H1 (cell line): Measurements from ENCODE around the gene NT5DC3. TPM values are rescaled to one million over a fixed set of nuclear protein-coding genes. Genes with fewer than 3 reads are reported as not detected.

ENCODE experiments used
- CTCF ChIA-PET: fragments of 300-600 bp; sonication (Branson Sonifier 250); formaldehyde crosslinking; loops from one replicate; lab custom pipeline; 2021; ENCODE audit not compliant: partially characterized antibody; lab: Charles Lee
- POLR2A ChIA-PET: fragments of 300-600 bp; sonication (Branson Sonifier 250); formaldehyde crosslinking; loops from one replicate; lab custom pipeline; 2021; ENCODE audit warnings: inconsistent platforms; ENCODE audit not compliant: partially characterized antibody; lab: Charles Lee
- DNase-seq, 2 experiments: peaks; one replicate each; pipeline versions ENCODE4 v3.0.0 to v3.0.0-alpha.2; 2010 to 2022; ENCODE audit warnings: low spot score in 2 of 2, low read depth in 1 of 2, mixed read lengths in 1 of 2
- FAIRE-seq: peaks from 2 replicates; lab custom pipeline; 2011; peaks lifted over from hg19 to GRCh38; lab: Jason Lieb, UNC
- H2AFZ ChIP-seq: 2 replicates; pipeline ENCODE4 v1.8.1; 2012; ENCODE audit warnings: low read length, inconsistent platforms
- H2AK5ac ChIP-seq: 2 replicates; pipeline ENCODE4 v1.6.1; 2013; ENCODE audit warnings: low read depth, low read length
- H2BK120ac ChIP-seq: replicated peaks from 2 replicates; pipeline ENCODE3; 2013; ENCODE audit warnings: low read depth, low read length, inconsistent platforms
- H2BK12ac ChIP-seq: 2 replicates; pipeline ENCODE4 v1.6.1; 2013; ENCODE audit warnings: low read depth, low read length
- H2BK15ac ChIP-seq: 2 replicates; pipeline ENCODE4 v1.6.1; 2013; ENCODE audit warnings: low read length
- H2BK20ac ChIP-seq: 2 replicates; pipeline ENCODE4 v1.6.1; 2013; ENCODE audit warnings: low read length
- H2BK5ac ChIP-seq: 2 replicates; pipeline ENCODE4 v1.6.1; 2013; ENCODE audit warnings: low read depth, low read length
- H3K14ac ChIP-seq: 2 replicates; pipeline ENCODE4 v1.6.1; 2013; ENCODE audit warnings: inconsistent platforms; ENCODE audit not compliant: insufficient read length
- H3K18ac ChIP-seq: 2 replicates; pipeline ENCODE4 v1.6.1; 2013; ENCODE audit warnings: low read length; ENCODE audit errors: extremely low read depth
- H3K23ac ChIP-seq: 2 replicates; pipeline ENCODE4 v1.6.1; 2013; ENCODE audit warnings: inconsistent platforms; ENCODE audit not compliant: insufficient read length
- H3K23me2 ChIP-seq: 2 replicates; pipeline ENCODE4 v1.6.1; 2013; ENCODE audit warnings: low read depth, low read length
- H3K27ac ChIP-seq: 2 replicates; pipeline ENCODE4 v1.6.1; 2011; ENCODE audit warnings: low read depth, low read length, inconsistent platforms
- H3K27me3 ChIP-seq, 4 experiments: replicated peaks in 1 of 4; 1 replicate in 1 of 4; 2 replicates in 3 of 4; pipeline versions ENCODE4 v1.6.1 to v1.8.1; 2011 to 2013; ENCODE audit warnings: low read length in 3 of 4, mild to moderate bottlenecking in 3 of 4, inconsistent platforms in 2 of 4, mixed read lengths in 2 of 4, moderate library complexity in 1 of 4; ENCODE audit not compliant: control insufficient read depth in 3 of 4, insufficient read depth in 3 of 4; ENCODE audit errors: extremely low read depth in 1 of 4
- H3K36me3 ChIP-seq, 4 experiments: 2 replicates each; pipeline versions ENCODE4 v1.6.1 to v1.8.1; 2011 to 2013; ENCODE audit warnings: mild to moderate bottlenecking in 4 of 4, low read length in 3 of 4, moderate library complexity in 2 of 4, control low read depth in 1 of 4, inconsistent platforms in 1 of 4; ENCODE audit not compliant: insufficient read depth in 4 of 4, control insufficient read depth in 2 of 4
- H3K4ac ChIP-seq: replicated peaks from 2 replicates; pipeline ENCODE3; 2013; ENCODE audit warnings: low read length, low read depth, mixed read lengths, inconsistent platforms; ENCODE audit not compliant: insufficient read length
- H3K4me1 ChIP-seq, 4 experiments: replicated peaks in 1 of 4; 1 replicate in 1 of 4; 2 replicates in 3 of 4; pipeline versions ENCODE4 v1.6.1 to v1.8.1; 2011 to 2013; ENCODE audit warnings: low read length in 3 of 4, inconsistent platforms in 2 of 4, mixed read lengths in 1 of 4; ENCODE audit not compliant: insufficient read depth in 4 of 4, control insufficient read depth in 3 of 4
- H3K4me2 ChIP-seq, 2 experiments: 2 replicates each; pipeline versions ENCODE4 v1.6.1 to v1.8.1; 2011 to 2013; ENCODE audit warnings: low read depth in 2 of 2, low read length in 2 of 2, control low read depth in 1 of 2, inconsistent platforms in 1 of 2, mild to moderate bottlenecking in 1 of 2; ENCODE audit not compliant: insufficient read depth in 1 of 2
- H3K4me3 ChIP-seq, 4 experiments: fragments of 200-600, 300-600 bp in 1 of 4; sonication (generic), shearing (Covaris generic), sonication (Bioruptor Twin) in 1 of 4; 2 replicates each; pipeline versions ENCODE4 v1.5.1 to v1.8.1; 2011 to 2016; ENCODE audit warnings: low read length in 4 of 4, low read depth in 3 of 4, control low read depth in 2 of 4, inconsistent platforms in 2 of 4, mild to moderate bottlenecking in 2 of 4, mixed read lengths in 1 of 4, moderate library complexity in 1 of 4; ENCODE audit not compliant: insufficient read depth in 2 of 4; ENCODE audit errors: extremely low read depth in 1 of 4
- H3K56ac ChIP-seq: replicated peaks from 2 replicates; pipeline ENCODE3; 2013; ENCODE audit warnings: low read depth, mild to moderate bottlenecking, mixed read lengths, low read length, inconsistent platforms; ENCODE audit not compliant: insufficient read length
- H3K79me1 ChIP-seq: 2 replicates; pipeline ENCODE4 v1.6.1; 2013; ENCODE audit warnings: low read depth, low read length, control low read depth
- H3K79me2 ChIP-seq, 2 experiments: 2 replicates each; pipeline versions ENCODE4 v1.6.1 to v1.8.1; 2012 to 2013; ENCODE audit warnings: low read length in 2 of 2, mild to moderate bottlenecking in 2 of 2, inconsistent platforms in 1 of 2; ENCODE audit not compliant: insufficient read depth in 2 of 2, control insufficient read depth in 1 of 2
- H3K9ac ChIP-seq, 4 experiments: replicated peaks in 1 of 4; 1 replicate in 1 of 4; 2 replicates in 3 of 4; pipeline versions ENCODE4 v1.6.1 to v1.8.1; 2011 to 2013; ENCODE audit warnings: low read depth in 3 of 4, low read length in 3 of 4, control low read depth in 2 of 4, mild to moderate bottlenecking in 2 of 4, moderate library complexity in 2 of 4, inconsistent platforms in 1 of 4; ENCODE audit errors: extremely low read depth in 1 of 4
- H3K9me3 ChIP-seq, 2 experiments: 2 replicates each; pipeline versions ENCODE4 v1.6.1 to v1.8.1; 2012 to 2013; ENCODE audit warnings: mild to moderate bottlenecking in 2 of 2, moderate library complexity in 2 of 2, control low read depth in 1 of 2, inconsistent platforms in 1 of 2, low read depth in 1 of 2, low read length in 1 of 2, mixed read lengths in 1 of 2; ENCODE audit not compliant: insufficient read depth in 2 of 2
- H4K20me1 ChIP-seq, 2 experiments: replicated peaks in 1 of 2; 2 replicates each; pipeline versions ENCODE3 to v1.8.1; 2011 to 2013; ENCODE audit warnings: inconsistent platforms in 2 of 2, low read length in 2 of 2, mild to moderate bottlenecking in 1 of 2; ENCODE audit not compliant: insufficient read depth in 2 of 2, control insufficient read depth in 1 of 2
- H4K5ac ChIP-seq: 2 replicates; pipeline ENCODE4 v1.6.1; 2013; ENCODE audit warnings: low read length, low read depth, mixed read lengths, inconsistent platforms; ENCODE audit not compliant: insufficient read length
- H4K8ac ChIP-seq: 2 replicates; pipeline ENCODE4 v1.8.0; 2013; ENCODE audit warnings: mild to moderate bottlenecking, moderate library complexity, low read length, inconsistent platforms; ENCODE audit not compliant: insufficient read depth; ENCODE audit errors: extremely low read depth
- H4K91ac ChIP-seq: replicated peaks from 2 replicates; pipeline ENCODE3; 2013; ENCODE audit warnings: low read length, mixed read lengths, inconsistent platforms; ENCODE audit not compliant: insufficient read length
- BCL11A ChIP-seq, 2 experiments: IDR thresholded peaks; one replicate each; pipeline ENCODE4 v1.6.1; 2011; ENCODE audit warnings: low read depth in 2 of 2, low read length in 2 of 2, mild to moderate bottlenecking in 2 of 2
- CHD1 ChIP-seq: IDR thresholded peaks from 2 replicates; pipeline ENCODE4 v1.6.1; 2012; ENCODE audit warnings: low read depth, low read length, improper control_type of control experiment
- EGR1 ChIP-seq: IDR thresholded peaks from 2 replicates; pipeline ENCODE4 v1.6.1; 2011; ENCODE audit warnings: low read depth, low read length, borderline replicate concordance
- EP300 ChIP-seq, 2 experiments: IDR thresholded peaks; 1 replicate in 1 of 2; 2 replicates in 1 of 2; pipeline ENCODE4 v1.6.1; 2011 to 2012; ENCODE audit warnings: low read depth in 2 of 2, low read length in 2 of 2, mild to moderate bottlenecking in 2 of 2, borderline replicate concordance in 1 of 2, inconsistent platforms in 1 of 2, moderate library complexity in 1 of 2
- HDAC2 ChIP-seq, 2 experiments: fragments of 300-600 bp in 1 of 2; sonication (generic) in 1 of 2; IDR thresholded peaks; 2 replicates each; pipeline ENCODE4 v1.6.1; 2011 to 2012; ENCODE audit warnings: low read depth in 2 of 2, low read length in 2 of 2, mild to moderate bottlenecking in 2 of 2, moderate library complexity in 2 of 2, borderline replicate concordance in 1 of 2, inconsistent platforms in 1 of 2
- KDM4A ChIP-seq: IDR thresholded peaks from one replicate; pipeline ENCODE4 v1.7.1; 2012; ENCODE audit warnings: low read depth, mild to moderate bottlenecking, moderate library complexity, low read length, inconsistent platforms; ENCODE audit not compliant: severe bottlenecking
- SAP30 ChIP-seq: fragments of 300-600 bp; sonication (generic); IDR thresholded peaks from 2 replicates; pipeline ENCODE4 v1.7.1; 2012; ENCODE audit warnings: low read length, moderate library complexity, mild to moderate bottlenecking, inconsistent platforms; ENCODE audit not compliant: insufficient read depth, insufficient replicate concordance
- SP4 ChIP-seq: IDR thresholded peaks from 2 replicates; pipeline ENCODE4 v1.6.1; 2012; ENCODE audit warnings: low read length, inconsistent platforms
- TBP ChIP-seq: IDR thresholded peaks from 2 replicates; pipeline ENCODE4 v1.6.1; 2011; ENCODE audit warnings: low read depth, low read length, improper control_type of control experiment
- WGBS, 2 experiments: shearing (Covaris generic) in 1 of 2; methylation state at CpG; one replicate each; pipeline versions ENCODE4 v1.1.6 to v1.1.7; 2013 to 2015; ENCODE audit warnings: low lambda C conversion rate in 2 of 2, mixed read lengths in 2 of 2, inconsistent platforms in 1 of 2, low coverage in 1 of 2, missing lambda C conversion rate in 1 of 2; ENCODE audit not compliant: insufficient replicate concordance in 2 of 2, insufficient coverage in 1 of 2, insufficient read length in 1 of 2; ENCODE audit errors: extremely low coverage in 1 of 2, missing lambda C conversion rate in 1 of 2; 5-methylcytosine and 5-hydroxymethylcytosine counted together
- polyA plus RNA-seq, 7 experiments: library from polyadenylated mRNA; depleted of rRNA in 3 of 7; stranded (reverse) in 5 of 7; unstranded in 2 of 7; fragments of >200 nt in 5 of 7; fragments of 200-250 nt in 2 of 7; gene quantifications; 1 replicate in 5 of 7; 2 replicates in 1 of 7; 4 replicates in 1 of 7; pipeline versions ENCODE4 v1.2.1 to v1.2.3, GENCODE V29; 2011 to 2013; ENCODE audit warnings: missing spikeins in 2 of 7, mixed read lengths in 2 of 7
- total RNA-seq: library from RNA; stranded (reverse); fragmentation: NEBNext Ultra II Directional; extraction: Animal tissue kit (Norgen Biotek cat#: 25700); gene quantifications from 2 replicates; pipeline ENCODE4 v1.2.1, GENCODE V29; 2021
- TF ChIP-seq, protein P1 (sequence below), 3 experiments: IDR thresholded peaks; 1 replicate in 2 of 3; 2 replicates in 1 of 3; pipeline versions ENCODE4 v1.5.1 to v1.6.1; 2011; ENCODE audit warnings: low read length in 3 of 3, mild to moderate bottlenecking in 3 of 3, inconsistent platforms in 2 of 3, low read depth in 1 of 3, moderate library complexity in 1 of 3; ENCODE audit not compliant: insufficient read depth in 1 of 3; ENCODE audit errors: control extremely low read depth in 1 of 3

Gene NT5DC3
- total and polyA plus RNA-seq, 2 of the 8 experiments (the other 6 are each of a cell fraction or from before 2014, with no cell fraction given): 5.4 to 14.8 TPM

DNA sequence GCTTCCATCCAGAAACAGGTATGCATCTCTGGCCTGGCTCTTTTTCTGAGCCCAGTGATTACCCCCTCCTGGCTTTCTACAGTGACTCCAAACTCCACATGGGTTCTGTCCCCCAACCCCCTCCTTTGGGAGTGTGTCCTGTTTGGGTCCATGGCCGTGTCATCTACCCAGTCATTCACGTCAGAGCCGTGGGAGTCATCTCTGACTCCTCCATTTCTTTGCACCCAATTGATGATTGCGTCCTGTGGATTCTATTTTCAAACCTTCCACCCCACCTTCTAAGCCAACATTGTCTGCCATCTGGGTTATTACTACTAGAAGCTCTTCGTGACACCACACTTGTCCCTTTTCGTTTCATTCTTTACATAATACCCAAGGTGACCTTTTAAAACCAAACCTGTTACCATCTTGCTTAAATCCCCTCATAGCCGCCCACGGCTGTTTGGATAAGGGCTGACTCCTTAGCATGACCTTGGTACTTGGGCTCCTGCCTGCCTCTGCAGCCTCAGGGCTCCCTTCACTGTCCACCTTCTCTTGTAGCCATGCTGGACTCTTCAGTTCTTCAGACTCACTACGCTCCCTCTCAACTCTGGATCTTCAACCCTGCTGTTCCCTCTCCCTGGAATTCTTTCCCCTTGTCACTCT is 38.1 kb upstream of the NT5DC3 start:
- no peak overlapping the region for H2BK20ac ChIP-seq
- no peak overlapping the region for H3K23ac ChIP-seq
- no peak overlapping the region for H2BK5ac ChIP-seq
- H3K79me1 ChIP-seq: no peaks in the 10 kb centered on the region
- H3K14ac ChIP-seq: no peak overlapping the region
- H3K4ac ChIP-seq: no peak overlapping the region
- H2BK12ac ChIP-seq: no peak overlapping the region
- no peak overlapping the region for H2BK15ac ChIP-seq
- H2AFZ ChIP-seq: no peak overlapping the region
- FAIRE-seq (no peak), DNase-seq (no peak)
- no peak overlapping the region for H2BK120ac ChIP-seq
- H4K5ac ChIP-seq: no peak overlapping the region
- H3K56ac ChIP-seq: no peak overlapping the region
- no peak overlapping the region for H3K4me2 ChIP-seq
- H3K9me3 ChIP-seq: no peaks in the 10 kb centered on the region
- no peaks in the 10 kb centered on the region for H3K27me3 ChIP-seq
- no peaks in the 10 kb centered on the region for H4K20me1 ChIP-seq
- H3K9ac ChIP-seq: no peak overlapping the region
- ChIA-PET CTCF (interaction anchor here (0.7 to 3.0 kb wide), 7 partner anchors 10 to 230 kb away, joined by 3 to 9 read pairs (median 6); no protein-coding TSS in a partner anchor), POLR2A (no interaction called here)
- H4K8ac ChIP-seq: no peak overlapping the region
- no peaks in the 10 kb centered on the region for H3K4me1 ChIP-seq
- no peaks in the 10 kb centered on the region for H3K23me2 ChIP-seq
- H3K4me3 ChIP-seq: no peak overlapping the region
- no peaks in the 10 kb centered on the region for H3K79me2 ChIP-seq
- no peak overlapping the region for H2AK5ac ChIP-seq
- no peak overlapping the region for H3K27ac ChIP-seq
- no peaks in the 10 kb centered on the region for H3K36me3 ChIP-seq
- 89% methylated on average over 9 of the region's 9 CpGs; no CpG with 5 or more reads in 1 of the 2 experiments for WGBS, 2 experiments
- H4K91ac ChIP-seq: no peak overlapping the region
- no peak overlapping the region for H3K18ac ChIP-seq
- TF ChIP-seq KDM4A (no peak), SP4 (no peak), HDAC2 (IDR thresholded peaks at IDR 0.05; ENCODE audit: borderline replicate concordance in 1 of 2, low read depth in 2 of 2, low read length in 2 of 2) (no peak), EGR1 (no peak), TBP (no peak), CHD1 (no peak), SAP30 (no peak), BCL11A (IDR thresholded peaks at IDR 0.05; ENCODE audit: low read depth in 2 of 2, low read length in 2 of 2) (no peak), EP300 (IDR thresholded peaks at IDR 0.05; ENCODE audit: borderline replicate concordance in 1 of 2, low read depth in 2 of 2, low read length in 2 of 2) (no peak)
- TF ChIP-seq, protein P1, sequence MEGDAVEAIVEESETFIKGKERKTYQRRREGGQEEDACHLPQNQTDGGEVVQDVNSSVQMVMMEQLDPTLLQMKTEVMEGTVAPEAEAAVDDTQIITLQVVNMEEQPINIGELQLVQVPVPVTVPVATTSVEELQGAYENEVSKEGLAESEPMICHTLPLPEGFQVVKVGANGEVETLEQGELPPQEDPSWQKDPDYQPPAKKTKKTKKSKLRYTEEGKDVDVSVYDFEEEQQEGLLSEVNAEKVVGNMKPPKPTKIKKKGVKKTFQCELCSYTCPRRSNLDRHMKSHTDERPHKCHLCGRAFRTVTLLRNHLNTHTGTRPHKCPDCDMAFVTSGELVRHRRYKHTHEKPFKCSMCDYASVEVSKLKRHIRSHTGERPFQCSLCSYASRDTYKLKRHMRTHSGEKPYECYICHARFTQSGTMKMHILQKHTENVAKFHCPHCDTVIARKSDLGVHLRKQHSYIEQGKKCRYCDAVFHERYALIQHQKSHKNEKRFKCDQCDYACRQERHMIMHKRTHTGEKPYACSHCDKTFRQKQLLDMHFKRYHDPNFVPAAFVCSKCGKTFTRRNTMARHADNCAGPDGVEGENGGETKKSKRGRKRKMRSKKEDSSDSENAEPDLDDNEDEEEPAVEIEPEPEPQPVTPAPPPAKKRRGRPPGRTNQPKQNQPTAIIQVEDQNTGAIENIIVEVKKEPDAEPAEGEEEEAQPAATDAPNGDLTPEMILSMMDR (IDR thresholded peaks at IDR 0.05; ENCODE audit: control extremely low read depth in 1 of 3, insufficient read depth in 1 of 3, low read depth in 1 of 3, low read length in 3 of 3): no peak
